ENCODE data around the gene PIGU.

- TF ChIP-seq POLR2A (IDR thresholded peaks at IDR 0.05) (peak in 1 of 2 donors; percentile 62), CTCF (IDR thresholded peaks at IDR 0.05) (no peak)
These were observed 27.5 kb upstream of the PIGU start, which contains the start of gene TP53INP2 for GRCh38 chr20:34704177-34705007.

Data from lower leg skin (tissue), 3 donors.